ENCODE data around the gene SMARCA2. TPM values are rescaled to one million over a fixed set of nuclear protein-coding genes. Genes with fewer than 3 reads are reported as not detected.

Gene SMARCA2
- 131 and 174 TPM in 2 replicates for total RNA-seq (ENCODE audit: low replicate concordance)
- long read RNA-seq, full-length matches to known transcripts = 16 of 73 reads
- long read RNA-seq, partial matches to known transcripts = 47 of 73 reads
- long read RNA-seq, other reads (novel, unspliced or antisense) = 10 of 73 reads

DNA sequence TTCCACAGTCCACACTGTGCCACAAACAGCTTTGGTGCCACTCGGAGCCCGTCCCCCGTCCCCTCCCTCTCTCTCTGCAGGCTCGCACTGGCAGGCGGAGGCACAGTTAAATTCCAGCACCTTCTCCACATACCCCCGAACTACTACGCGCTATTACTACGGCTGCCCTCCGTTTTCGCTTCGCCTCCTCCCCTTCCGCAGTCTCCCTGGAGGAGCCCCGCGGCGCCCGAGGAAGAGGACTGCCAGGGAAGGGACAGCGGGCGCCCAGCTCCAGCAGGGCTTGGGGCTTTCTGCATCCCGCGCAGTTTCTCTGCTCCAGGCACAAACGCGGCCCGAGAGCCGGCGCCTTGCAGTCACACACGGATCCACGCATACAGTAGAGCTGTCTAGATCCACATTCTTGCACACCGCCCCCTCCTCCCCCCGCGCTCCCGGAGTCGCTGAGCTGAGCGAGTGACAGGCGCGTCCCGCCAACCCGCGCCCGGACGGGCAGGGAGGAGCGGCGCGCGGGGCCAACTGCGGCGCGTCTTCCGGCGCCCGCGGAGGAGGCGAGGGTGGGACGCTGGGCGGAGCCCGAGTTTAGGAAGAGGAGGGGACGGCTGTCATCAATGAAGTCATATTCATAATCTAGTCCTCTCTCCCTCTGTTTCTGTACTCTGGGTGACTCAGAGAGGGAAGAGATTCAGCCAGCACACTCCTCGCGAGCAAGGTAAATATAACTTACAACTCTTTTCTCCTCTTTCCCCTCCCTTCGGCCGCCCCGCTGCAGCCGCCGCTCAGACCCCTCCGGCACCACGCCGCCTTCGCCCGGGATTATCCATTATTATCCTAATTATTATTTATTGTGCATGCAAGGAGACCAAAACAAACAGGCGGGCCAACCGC is at the start of gene SMARCA2:
Gene SMARCA2 (plus strand): TSS at position 652 of the 885 bp plus-strand sequence. CDS start 13,676 bp downstream, outside the sequence.
- peaks cover 24% of the 10 kb centered on the region for H3K27me3 Mint-ChIP-seq
- peak within 1 kb of the TSS; percentile 99 for H3K4me3 Mint-ChIP-seq
- H3K36me3 Mint-ChIP-seq = no peaks in the 10 kb centered on the region
- peak; percentile 94 for DNase-seq (ENCODE audit: extremely low spot score, unreplicated experiment)
- TF ChIP-seq, protein P1, sequence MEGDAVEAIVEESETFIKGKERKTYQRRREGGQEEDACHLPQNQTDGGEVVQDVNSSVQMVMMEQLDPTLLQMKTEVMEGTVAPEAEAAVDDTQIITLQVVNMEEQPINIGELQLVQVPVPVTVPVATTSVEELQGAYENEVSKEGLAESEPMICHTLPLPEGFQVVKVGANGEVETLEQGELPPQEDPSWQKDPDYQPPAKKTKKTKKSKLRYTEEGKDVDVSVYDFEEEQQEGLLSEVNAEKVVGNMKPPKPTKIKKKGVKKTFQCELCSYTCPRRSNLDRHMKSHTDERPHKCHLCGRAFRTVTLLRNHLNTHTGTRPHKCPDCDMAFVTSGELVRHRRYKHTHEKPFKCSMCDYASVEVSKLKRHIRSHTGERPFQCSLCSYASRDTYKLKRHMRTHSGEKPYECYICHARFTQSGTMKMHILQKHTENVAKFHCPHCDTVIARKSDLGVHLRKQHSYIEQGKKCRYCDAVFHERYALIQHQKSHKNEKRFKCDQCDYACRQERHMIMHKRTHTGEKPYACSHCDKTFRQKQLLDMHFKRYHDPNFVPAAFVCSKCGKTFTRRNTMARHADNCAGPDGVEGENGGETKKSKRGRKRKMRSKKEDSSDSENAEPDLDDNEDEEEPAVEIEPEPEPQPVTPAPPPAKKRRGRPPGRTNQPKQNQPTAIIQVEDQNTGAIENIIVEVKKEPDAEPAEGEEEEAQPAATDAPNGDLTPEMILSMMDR (conservative IDR thresholded peaks at IDR 0.05) = no peak
- H3K9me3 Mint-ChIP-seq = no peaks in the 10 kb centered on the region
- peak within 1 kb of the TSS; percentile 100 for H3K27ac Mint-ChIP-seq
- peaks cover 24% of the 10 kb centered on the region for H3K4me1 Mint-ChIP-seq (ENCODE audit: unreplicated experiment)

DNA sequence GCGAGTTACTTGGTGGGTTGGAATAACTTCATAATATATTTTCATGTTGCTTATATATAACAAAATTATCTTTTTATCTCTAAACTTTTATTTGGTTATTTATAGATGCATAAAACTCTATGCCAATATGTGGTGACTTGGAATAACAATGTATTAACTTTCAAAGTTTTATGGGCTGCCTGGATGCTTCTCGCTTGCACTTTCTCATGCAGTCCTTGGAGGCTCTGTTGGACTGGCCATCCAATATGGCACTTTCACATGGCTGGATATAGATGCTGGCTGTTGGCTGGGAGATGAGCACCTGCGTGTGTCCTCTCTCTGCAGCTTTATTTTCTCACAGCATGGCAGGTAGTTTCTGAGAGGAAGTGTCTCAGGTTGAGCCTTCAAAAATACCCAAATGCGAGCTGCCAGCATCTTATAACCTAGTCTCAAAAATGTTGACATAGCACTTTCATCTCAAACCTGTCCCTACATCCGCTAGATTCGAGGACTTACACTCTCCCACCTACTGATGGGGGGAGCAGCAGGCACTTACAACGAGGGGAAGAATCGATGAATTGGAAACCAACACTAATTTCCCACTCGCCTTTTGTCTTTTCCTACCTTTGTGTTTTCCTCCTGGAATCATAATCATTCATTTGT is 48.3 kb upstream of the SMARCA2 start:
- Mint-ChIP-seq H3K36me3 (no peaks in the 10 kb centered on the region), H3K27ac (no peak overlapping the region), H3K4me1 (ENCODE audit: unreplicated experiment) (peaks cover 10% of the 10 kb centered on the region), H3K9me3 (peaks cover 5% of the 10 kb centered on the region), H3K4me3 (no peak overlapping the region), H3K27me3 (no peaks in the 10 kb centered on the region)
- DNase-seq (ENCODE audit: extremely low spot score, unreplicated experiment) = no peak
- TF ChIP-seq, protein P1 (conservative IDR thresholded peaks at IDR 0.05) = no peak

GRCh38 chr9:1969160-1969559 is 46.0 kb upstream of the SMARCA2 start:
- Mint-ChIP-seq H3K9me3 (peaks cover 12% of the 10 kb centered on the region), H3K27me3 (no peaks in the 10 kb centered on the region), H3K4me1 (ENCODE audit: unreplicated experiment) (no peaks in the 10 kb centered on the region)

GRCh38 chr9:1969898-1970297 is 45.2 kb upstream of the SMARCA2 start:
- TF ChIP-seq, protein P1 (conservative IDR thresholded peaks at IDR 0.05) = no peak
- Mint-ChIP-seq H3K9me3 (peaks cover 12% of the 10 kb centered on the region), H3K27me3 (no peaks in the 10 kb centered on the region), H3K27ac (no peak overlapping the region), H3K4me1 (ENCODE audit: unreplicated experiment) (no peaks in the 10 kb centered on the region), H3K36me3 (no peaks in the 10 kb centered on the region), H3K4me3 (no peak overlapping the region)
- DNase-seq (ENCODE audit: extremely low spot score, unreplicated experiment) = no peak

More at GRCh38 chr9:1969160-1969559, 46.0 kb upstream of the SMARCA2 start:
- Mint-ChIP-seq H3K36me3 (no peaks in the 10 kb centered on the region), H3K27ac (no peak overlapping the region), H3K4me3 (no peak overlapping the region)
- TF ChIP-seq, protein P1 (conservative IDR thresholded peaks at IDR 0.05) = no peak
- DNase-seq (ENCODE audit: extremely low spot score, unreplicated experiment) = no peak

- no peaks in the 10 kb centered on the region for H3K36me3 Mint-ChIP-seq
- no peaks in the 10 kb centered on the region for H3K27me3 Mint-ChIP-seq
- TF ChIP-seq, protein P1 (conservative IDR thresholded peaks at IDR 0.05) = no peak
- H3K4me3 Mint-ChIP-seq = no peak overlapping the region
- peaks cover 12% of the 10 kb centered on the region for H3K9me3 Mint-ChIP-seq
- H3K27ac Mint-ChIP-seq = no peak overlapping the region
- no peak for DNase-seq (ENCODE audit: extremely low spot score, unreplicated experiment)
- no peaks in the 10 kb centered on the region for H3K4me1 Mint-ChIP-seq (ENCODE audit: unreplicated experiment)
These were observed 42.5 kb upstream of the SMARCA2 start for GRCh38 chr9:1972672-1973071.
